BLaER1 treated with 17β-estradiol and CSF1 and Interleukin-3, amounts not matched to agents 10 nM and 100 nM (cell line): ENCODE measurements around the gene CAMK2D.

Experiments used
- H3K27ac ChIP-seq, 11 experiments: shearing (Covaris generic); formaldehyde crosslinking; 2 replicates each; pipeline ENCODE4 v1.8.1; 2022
- H3K27me3 ChIP-seq, 11 experiments: shearing (Covaris generic); formaldehyde crosslinking; 2 replicates each; pipeline ENCODE4 v1.8.1; 2022
- H3K36me3 ChIP-seq, 11 experiments: shearing (Covaris generic); formaldehyde crosslinking; 2 replicates each; pipeline ENCODE4 v1.8.1; 2022
- H3K4me1 ChIP-seq, 10 experiments: shearing (Covaris generic); formaldehyde crosslinking; 2 replicates each; pipeline ENCODE4 v1.8.1; 2022
- H3K4me2 ChIP-seq, 11 experiments: shearing (Covaris generic); formaldehyde crosslinking; 2 replicates each; pipeline ENCODE4 v1.8.1; 2022
- H3K4me3 ChIP-seq, 10 experiments: shearing (Covaris generic); formaldehyde crosslinking; 2 replicates each; pipeline ENCODE4 v1.8.1; 2022
- H3K9ac ChIP-seq, 11 experiments: shearing (Covaris generic); formaldehyde crosslinking; 2 replicates each; pipeline ENCODE4 v1.8.1; 2022
- H3K9me3 ChIP-seq, 11 experiments: shearing (Covaris generic); formaldehyde crosslinking; replicated peaks in 1 of 11; 2 replicates each; pipeline ENCODE4 v1.8.1; 2022
- H4K20me1 ChIP-seq, 11 experiments: shearing (Covaris generic); formaldehyde crosslinking; 2 replicates each; pipeline ENCODE4 v1.8.1; 2022
- Cebpa-rat ChIP-seq, 11 experiments: shearing (Covaris generic); IDR thresholded peaks; 2 replicates each; pipeline ENCODE4 v1.8.1; 2022

CAMK2D gene

GRCh38 chr4:113784497-113785250 is 23.1 kb upstream of the CAMK2D start:
- H3K9ac ChIP-seq = peak overlapping the region in 6 of 11 experiments; percentile 56 to 74 (median 74); a peak in 11 of 22 replicates

DNA sequence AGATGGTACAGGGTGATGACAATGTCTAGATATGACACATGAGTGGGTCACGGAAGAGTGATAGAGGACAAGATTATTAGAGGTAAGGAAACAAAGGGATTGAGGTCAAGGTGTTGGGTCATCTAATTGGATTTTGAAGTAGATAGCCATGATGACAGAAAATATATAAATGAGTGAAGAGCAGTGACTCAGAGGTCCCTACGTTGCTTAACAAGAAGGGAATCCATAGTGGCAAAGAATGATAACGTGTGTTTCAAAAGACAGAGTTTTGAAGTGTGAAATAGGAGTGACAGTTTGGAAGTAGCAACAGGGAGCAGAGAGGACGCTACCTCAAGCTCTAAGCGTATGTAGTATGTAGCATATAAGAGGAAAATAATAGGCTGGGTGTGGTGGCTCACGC is 22.2 kb upstream of the CAMK2D start:
- Histone ChIP-seq H4K20me1 (no peaks in the 10 kb centered on the region), H3K4me3 (no peak overlapping the region)

More at GRCh38 chr4:113784497-113785250, 23.1 kb upstream of the CAMK2D start:
- Histone ChIP-seq H3K27ac (peak overlapping the region in 9 of 11 experiments; percentile 33 to 92 (median 80); a peak in 18 of 22 replicates), H3K9me3 (0 out of 22 replicates have a peak, but pooled peaks cover 0 to 4% (median 0%) of the 10 kb centered on the region in 11 experiments), H4K20me1 (no peaks in the 10 kb centered on the region), H3K4me3 (peak overlapping the region in 5 of 10 experiments; percentile 17 to 48 (median 23); a peak in 6 of 20 replicates), H3K4me2 (peak overlapping the region in 9 of 11 experiments; percentile 10 to 91 (median 80); a peak in 16 of 22 replicates), H3K4me1 (peaks cover 0 to 82% (median 46%) of the 10 kb centered on the region in 10 experiments; a peak in 13 of 20 replicates), H3K36me3 (no peaks in the 10 kb centered on the region), H3K27me3 (no peaks in the 10 kb centered on the region)
- TF ChIP-seq Cebpa-rat (IDR thresholded peaks at IDR 0.05) = peak in 6 of 11 experiments; percentile 33 to 82 (median 42); a peak in 8 of 22 replicates

DNA sequence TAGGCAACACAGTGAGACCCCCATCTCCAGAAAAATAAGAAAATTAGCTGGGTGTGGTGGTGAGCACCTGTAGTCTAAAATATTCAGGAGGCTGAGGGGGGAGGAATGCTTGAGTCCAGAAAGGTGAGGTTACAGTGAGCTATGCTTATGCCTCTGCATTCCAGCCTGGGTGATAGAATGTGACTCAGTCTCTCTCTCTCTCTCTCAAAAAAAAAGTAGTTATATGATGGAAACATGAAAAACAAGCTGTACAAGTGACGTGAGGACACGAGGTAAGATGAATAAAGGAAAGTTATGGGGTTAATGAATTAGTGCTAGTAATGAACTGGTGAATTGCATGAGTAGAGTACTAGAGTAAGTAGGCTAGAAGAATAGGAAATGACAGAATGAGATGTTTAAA is 21.8 kb upstream of the CAMK2D start:
- H3K4me3 ChIP-seq = no peak overlapping the region
- peak overlapping the region in 5 of 11 experiments; percentile 80 to 91 (median 85); a peak in 9 of 22 replicates for H3K4me2 ChIP-seq
- no peaks in the 10 kb centered on the region for H4K20me1 ChIP-seq
- H3K27me3 ChIP-seq = no peaks in the 10 kb centered on the region
- H3K4me1 ChIP-seq = peaks cover 0 to 68% (median 32%) of the 10 kb centered on the region in 10 experiments; a peak in 13 of 20 replicates
- H3K9me3 ChIP-seq = 0 out of 22 replicates have a peak, but pooled peaks cover 0 to 4% (median 0%) of the 10 kb centered on the region in 11 experiments
- H3K9ac ChIP-seq = no peak overlapping the region
- peak overlapping the region in 6 of 11 experiments; percentile 52 to 92 (median 89); a peak in 11 of 22 replicates for H3K27ac ChIP-seq
- no peak for TF ChIP-seq Cebpa-rat (IDR thresholded peaks at IDR 0.05)
- no peaks in the 10 kb centered on the region for H3K36me3 ChIP-seq

More for the DNA sequence above, 22.2 kb upstream of the CAMK2D start:
- TF ChIP-seq Cebpa-rat (IDR thresholded peaks at IDR 0.05) = no peak
- Histone ChIP-seq H3K27me3 (no peaks in the 10 kb centered on the region), H3K27ac (peak overlapping the region in 7 of 11 experiments; percentile 52 to 92 (median 88); a peak in 14 of 22 replicates), H3K36me3 (no peaks in the 10 kb centered on the region), H3K4me2 (peak overlapping the region in 5 of 11 experiments; percentile 80 to 91 (median 85); a peak in 10 of 22 replicates), H3K4me1 (peaks cover 0 to 72% (median 36%) of the 10 kb centered on the region in 10 experiments; a peak in 13 of 20 replicates), H3K9me3 (0 out of 22 replicates have a peak, but pooled peaks cover 0 to 4% (median 0%) of the 10 kb centered on the region in 11 experiments), H3K9ac (peak overlapping the region in 3 of 11 experiments; percentile 73 to 74 (median 74); a peak in 4 of 22 replicates)

- no peak for TF ChIP-seq Cebpa-rat (IDR thresholded peaks at IDR 0.05)
- Histone ChIP-seq H3K27me3 (no peaks in the 10 kb centered on the region), H3K4me2 (0 out of 22 replicates have a peak overlapping the region, but pooled peaks of 1 of the 11 experiments have one; percentile 21), H3K4me3 (no peak overlapping the region), H3K9me3 (peaks cover 0 to 7% (median 0%) of the 10 kb centered on the region in 11 experiments; a peak in 2 of 22 replicates), H3K9ac (no peak overlapping the region), H3K4me1 (peaks cover 0 to 50% (median 28%) of the 10 kb centered on the region in 10 experiments; a peak in 13 of 20 replicates), H3K27ac (no peak overlapping the region), H4K20me1 (no peaks in the 10 kb centered on the region), H3K36me3 (no peaks in the 10 kb centered on the region)
Observed at GRCh38 chr4:113781439-113782040, 20.0 kb upstream of the CAMK2D start.

GRCh38 chr4:113776679-113777078 is 15.1 kb upstream of the CAMK2D start:
- no peak overlapping the region for H3K4me3 ChIP-seq
- H4K20me1 ChIP-seq = no peaks in the 10 kb centered on the region
- H3K27ac ChIP-seq = no peak overlapping the region
- no peak overlapping the region for H3K9ac ChIP-seq
- H3K36me3 ChIP-seq = no peaks in the 10 kb centered on the region
- H3K27me3 ChIP-seq = no peaks in the 10 kb centered on the region
- no peak overlapping the region for H3K4me2 ChIP-seq
- H3K9me3 ChIP-seq = peaks cover 6 to 18% (median 12%) of the 10 kb centered on the region in 11 experiments; a peak in 17 of 22 replicates
- H3K4me1 ChIP-seq = peaks cover 0 to 10% (median 6%) of the 10 kb centered on the region in 10 experiments; a peak in 11 of 20 replicates
- no peak for TF ChIP-seq Cebpa-rat (IDR thresholded peaks at IDR 0.05)

- no peak for TF ChIP-seq Cebpa-rat (IDR thresholded peaks at IDR 0.05)
- no peak overlapping the region for H3K4me2 ChIP-seq
- H3K36me3 ChIP-seq = no peaks in the 10 kb centered on the region
- no peak overlapping the region for H3K27ac ChIP-seq
- H3K27me3 ChIP-seq = no peaks in the 10 kb centered on the region
- peaks cover 0 to 10% (median 5%) of the 10 kb centered on the region in 10 experiments; a peak in 8 of 20 replicates for H3K4me1 ChIP-seq
- H3K9ac ChIP-seq = no peak overlapping the region
- H3K9me3 ChIP-seq = peaks cover 6 to 19% (median 13%) of the 10 kb centered on the region in 11 experiments; a peak in 17 of 22 replicates
- H3K4me3 ChIP-seq = no peak overlapping the region
- H4K20me1 ChIP-seq = no peaks in the 10 kb centered on the region
Observed at GRCh38 chr4:113776016-113776415, 14.5 kb upstream of the CAMK2D start.

- Histone ChIP-seq H3K4me2 (peak overlapping the region in 2 of 11 experiments; percentile 44 to 54; a peak in 2 of 22 replicates), H3K4me3 (no peak overlapping the region), H4K20me1 (no peaks in the 10 kb centered on the region), H3K36me3 (no peaks in the 10 kb centered on the region), H3K27ac (no peak overlapping the region), H3K27me3 (no peaks in the 10 kb centered on the region), H3K9me3 (peaks cover 6 to 23% (median 13%) of the 10 kb centered on the region in 11 experiments; a peak in 17 of 22 replicates), H3K4me1 (peaks cover 0 to 10% (median 5%) of the 10 kb centered on the region in 10 experiments; a peak in 8 of 20 replicates), H3K9ac (no peak overlapping the region)
- no peak for TF ChIP-seq Cebpa-rat (IDR thresholded peaks at IDR 0.05)
Observed at GRCh38 chr4:113773756-113774155, 12.2 kb upstream of the CAMK2D start.

DNA sequence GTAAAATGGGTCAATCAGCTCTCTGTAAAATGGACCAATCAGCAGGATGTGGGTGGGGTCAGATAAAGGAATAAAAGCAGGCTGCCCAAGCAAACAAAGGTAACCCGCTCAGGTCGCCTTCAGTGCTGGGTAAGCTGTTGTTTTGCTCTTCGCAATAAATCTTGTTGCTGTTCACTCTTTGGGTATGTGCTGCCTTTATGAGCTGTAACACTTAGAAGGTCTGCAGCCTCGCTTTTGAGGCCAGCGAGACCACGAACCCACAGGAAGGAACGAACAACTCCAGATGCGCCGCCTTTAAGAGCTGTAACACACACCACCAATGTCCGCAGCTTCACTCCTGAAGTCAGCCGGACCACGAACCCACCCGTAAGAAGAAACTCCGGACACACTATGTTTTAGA is 11.5 kb upstream of the CAMK2D start:
- no peak overlapping the region for H3K4me3 ChIP-seq
- TF ChIP-seq Cebpa-rat (IDR thresholded peaks at IDR 0.05) = no peak
- H3K36me3 ChIP-seq = no peaks in the 10 kb centered on the region

More for the DNA sequence above, 11.5 kb upstream of the CAMK2D start:
- Histone ChIP-seq H3K9me3 (peaks cover 6 to 23% (median 13%) of the 10 kb centered on the region in 11 experiments; a peak in 17 of 22 replicates), H3K4me1 (peaks cover 0 to 10% (median 5%) of the 10 kb centered on the region in 10 experiments; a peak in 8 of 20 replicates), H3K9ac (no peak overlapping the region), H3K27me3 (no peaks in the 10 kb centered on the region), H3K4me2 (peak overlapping the region; percentile 14 to 54 (median 35); a peak in 16 of 22 replicates), H3K27ac (no peak overlapping the region), H4K20me1 (no peaks in the 10 kb centered on the region)
